Karpas-422 (cell line): ENCODE results near the gene GTF3C4. TPM values are rescaled to one million over a fixed set of nuclear protein-coding genes. Genes with fewer than 3 reads are reported as not detected.
"Not testable (repeated sequence)": the region's sequence is repeated elsewhere in the genome, so short reads cannot be mapped to it uniquely, and the experiment has no call there.

Experiments used
- DNase-seq: peaks from one replicate; pipeline ENCODE4 v3.0.0-alpha.2; 2015
- H2AFZ ChIP-seq: fragments of 200-600 bp; sonication (generic); 2 replicates; pipeline ENCODE4 v1.6.1; 2014; ENCODE audit warnings: antibody characterized with exemption, low read length, mixed read lengths
- H3K27ac ChIP-seq: fragments of 200-600 bp; sonication (generic); 2 replicates; pipeline ENCODE4 v1.5.1; 2014; ENCODE audit warnings: mild to moderate bottlenecking, low read length, moderate library complexity
- H3K27me3 ChIP-seq: fragments of 200-600 bp; sonication (generic); 2 replicates; pipeline ENCODE4 v1.6.1; 2014; ENCODE audit warnings: low read length, mixed read lengths
- H3K36me3 ChIP-seq: fragments of 200-600 bp; sonication (generic); 2 replicates; pipeline ENCODE4 v1.6.1; 2014; ENCODE audit warnings: low read length, mixed read lengths; ENCODE audit not compliant: insufficient read depth
- H3K4me1 ChIP-seq: fragments of 200-600 bp; sonication (generic); 2 replicates; pipeline ENCODE4 v1.6.1; 2014; ENCODE audit warnings: mild to moderate bottlenecking, low read length, mixed read lengths
- H3K4me2 ChIP-seq: fragments of 200-600 bp; sonication (generic); 2 replicates; pipeline ENCODE4 v1.6.1; 2014; ENCODE audit warnings: low read length, low read depth, mild to moderate bottlenecking; ENCODE audit not compliant: poor library complexity, severe bottlenecking
- H3K4me3 ChIP-seq: fragments of 200-600 bp; sonication (generic); 2 replicates; pipeline ENCODE4 v1.5.1; 2014; ENCODE audit warnings: mild to moderate bottlenecking, antibody characterized with exemption, low read length, mixed read lengths
- H3K79me2 ChIP-seq: fragments of 200-600 bp; sonication (generic); 2 replicates; pipeline ENCODE4 v1.6.1; 2014; ENCODE audit warnings: mild to moderate bottlenecking, low read length, mixed read lengths
- H3K9ac ChIP-seq: fragments of 200-600 bp; sonication (generic); 2 replicates; pipeline ENCODE4 v1.6.0; 2014; ENCODE audit warnings: low read length
- H3K9me2 ChIP-seq: fragments of 200-600 bp; sonication (generic), shearing (Covaris generic); replicated peaks from 2 replicates; pipeline ENCODE4 v1.6.0; 2014; ENCODE audit warnings: mild to moderate bottlenecking, low read length, moderate library complexity; ENCODE audit not compliant: insufficient read depth
- H3K9me3 ChIP-seq: fragments of 300-700, 200-600 bp; sonication (generic); 2 replicates; pipeline ENCODE4 v1.6.1; 2014; ENCODE audit warnings: low read length, mixed read lengths
- H4K20me1 ChIP-seq: fragments of 200-600 bp; sonication (generic); 2 replicates; pipeline ENCODE4 v1.6.1; 2014; ENCODE audit warnings: mild to moderate bottlenecking, antibody characterized with exemption, low read length, low read depth; ENCODE audit not compliant: insufficient read depth
- total RNA-seq: library from RNA; depleted of rRNA; stranded (reverse); fragments of >200 nt; shearing (Covaris generic); gene quantifications from 2 replicates; pipeline ENCODE4 v1.2.3, GENCODE V29; 2014; ENCODE audit warnings: low replicate concordance

GTF3C4 gene
- total RNA-seq, 1 experiment from 2014 or later, result 11.2 TPM

GRCh38 chr9:132708769-132709430 lies 38.6 kb downstream of the GTF3C4 start:
- Histone ChIP-seq H3K27ac (no peak overlapping the region), H3K4me3 (no peak overlapping the region), H3K9ac (no peak overlapping the region), H3K4me1 (no peaks in the 10 kb centered on the region), H3K79me2 (no peaks in the 10 kb centered on the region), H2AFZ (no peak overlapping the region), H3K36me3 (no peaks in the 10 kb centered on the region), H3K9me2 (no peaks in the 10 kb centered on the region), H3K27me3 (no peaks in the 10 kb centered on the region), H3K9me3 (no peaks in the 10 kb centered on the region), H4K20me1 (no peaks in the 10 kb centered on the region), H3K4me2 (no peak overlapping the region)
- DNase-seq, result no peak

- DNase-seq, result no peak
- Histone ChIP-seq H3K4me3 (no peak overlapping the region), H3K9me3 (no peaks in the 10 kb centered on the region), H3K4me2 (no peak overlapping the region), H3K27ac (no peak overlapping the region), H2AFZ (no peak overlapping the region), H3K79me2 (no peaks in the 10 kb centered on the region), H4K20me1 (no peaks in the 10 kb centered on the region), H3K27me3 (no peaks in the 10 kb centered on the region), H3K9me2 (no peaks in the 10 kb centered on the region), H3K4me1 (no peaks in the 10 kb centered on the region), H3K9ac (no peak overlapping the region), H3K36me3 (no peaks in the 10 kb centered on the region)
Measured at GRCh38 chr9:132710333-132710732, 40.1 kb downstream of the GTF3C4 start.

GRCh38 chr9:132711152-132711551 lies 40.9 kb downstream of the GTF3C4 start:
- not testable (repeated sequence) for H3K79me2 ChIP-seq, H3K27ac ChIP-seq, H4K20me1 ChIP-seq, H3K9ac ChIP-seq, H3K4me3 ChIP-seq, H3K4me2 ChIP-seq, DNase-seq, H3K9me3 ChIP-seq, H3K4me1 ChIP-seq, H3K27me3 ChIP-seq, H2AFZ ChIP-seq, H3K36me3 ChIP-seq, H3K9me2 ChIP-seq

GRCh38 chr9:132711846-132712245 lies 41.6 kb downstream of the GTF3C4 start:
- H3K79me2 ChIP-seq, result no peaks in the 10 kb centered on the region
- H3K4me2 ChIP-seq, result no peak overlapping the region
- H3K36me3 ChIP-seq, result no peaks in the 10 kb centered on the region
- no peak for DNase-seq
- H3K4me1 ChIP-seq, result no peaks in the 10 kb centered on the region
- H3K27ac ChIP-seq, result no peak overlapping the region
- no peaks in the 10 kb centered on the region for H3K9me2 ChIP-seq
- no peaks in the 10 kb centered on the region for H3K27me3 ChIP-seq
- H3K9ac ChIP-seq, result no peak overlapping the region
- no peaks in the 10 kb centered on the region for H4K20me1 ChIP-seq
- H3K4me3 ChIP-seq, result no peak overlapping the region
- no peak overlapping the region for H2AFZ ChIP-seq
- H3K9me3 ChIP-seq, result no peaks in the 10 kb centered on the region

GRCh38 chr9:132712753-132713152 lies 42.5 kb downstream of the GTF3C4 start:
- H3K4me1 ChIP-seq, result no peaks in the 10 kb centered on the region
- H3K4me2 ChIP-seq, result no peak overlapping the region
- no peak overlapping the region for H3K4me3 ChIP-seq
- H3K27me3 ChIP-seq, result no peaks in the 10 kb centered on the region
- H4K20me1 ChIP-seq, result no peaks in the 10 kb centered on the region
- no peak overlapping the region for H3K9ac ChIP-seq
- H3K9me3 ChIP-seq, result no peaks in the 10 kb centered on the region
- no peak overlapping the region for H3K27ac ChIP-seq
- no peaks in the 10 kb centered on the region for H3K79me2 ChIP-seq
- H3K36me3 ChIP-seq, result no peaks in the 10 kb centered on the region
- DNase-seq, result no peak
- H3K9me2 ChIP-seq, result no peaks in the 10 kb centered on the region
- H2AFZ ChIP-seq, result no peak overlapping the region

GRCh38 chr9:132716007-132716406 lies 45.7 kb downstream of the GTF3C4 start:
- Histone ChIP-seq H3K36me3 (no peaks in the 10 kb centered on the region), H3K4me2 (no peak overlapping the region), H3K27ac (no peak overlapping the region), H3K4me1 (no peaks in the 10 kb centered on the region), H3K9me3 (no peaks in the 10 kb centered on the region), H3K79me2 (no peaks in the 10 kb centered on the region), H3K27me3 (no peaks in the 10 kb centered on the region), H3K9ac (no peak overlapping the region), H4K20me1 (no peaks in the 10 kb centered on the region), H3K4me3 (no peak overlapping the region), H2AFZ (no peak overlapping the region), H3K9me2 (no peaks in the 10 kb centered on the region)
- DNase-seq, result no peak

- Histone ChIP-seq H3K36me3 (no peaks in the 10 kb centered on the region), H3K4me2 (no peak overlapping the region), H3K4me1 (no peaks in the 10 kb centered on the region)
Measured at GRCh38 chr9:132717326-132717945, 47.2 kb downstream of the GTF3C4 start.

GRCh38 chr9:132718381-132718928 lies 48.2 kb downstream of the GTF3C4 start:
- DNase-seq, H3K36me3 ChIP-seq, H3K9ac ChIP-seq, H3K27me3 ChIP-seq, H3K4me3 ChIP-seq, H3K79me2 ChIP-seq, H3K4me1 ChIP-seq, H3K4me2 ChIP-seq, H3K9me3 ChIP-seq, H3K27ac ChIP-seq, H3K9me2 ChIP-seq, H4K20me1 ChIP-seq, H2AFZ ChIP-seq: not testable (repeated sequence)

More at GRCh38 chr9:132717326-132717945, 47.2 kb downstream of the GTF3C4 start:
- Histone ChIP-seq H3K4me3 (no peak overlapping the region), H3K27ac (no peak overlapping the region), H4K20me1 (no peaks in the 10 kb centered on the region), H3K9ac (no peak overlapping the region), H3K79me2 (no peaks in the 10 kb centered on the region), H3K9me3 (no peaks in the 10 kb centered on the region), H2AFZ (no peak overlapping the region), H3K27me3 (no peaks in the 10 kb centered on the region), H3K9me2 (no peaks in the 10 kb centered on the region)
- DNase-seq, result no peak
